Nephron (organoid): Measurements from ENCODE around the gene FAM240B.

ENCODE experiments used
- H3K27ac Mint-ChIP-seq, 3 experiments: 2 replicates each; pipeline ENCODE4 v1.8.0; 2020; ENCODE audit warnings: mixed read lengths in 3 of 3, mild to moderate bottlenecking in 2 of 3, moderate library complexity in 1 of 3
- H3K27me3 Mint-ChIP-seq: 2 replicates; pipeline ENCODE4 v1.8.0; 2021; ENCODE audit warnings: low read depth, mild to moderate bottlenecking, moderate library complexity, mixed read lengths
- H3K36me3 Mint-ChIP-seq: 2 replicates; pipeline ENCODE4 v1.8.0; 2020; ENCODE audit warnings: low read depth, mixed read lengths
- H3K4me1 Mint-ChIP-seq: 2 replicates; pipeline ENCODE4 v1.8.0; 2020; ENCODE audit warnings: mixed read lengths
- H3K4me3 Mint-ChIP-seq, 3 experiments: 2 replicates each; pipeline ENCODE4 v1.8.0; 2020; ENCODE audit warnings: mild to moderate bottlenecking in 3 of 3, mixed read lengths in 3 of 3, moderate library complexity in 2 of 3
- H3K9me3 Mint-ChIP-seq: 2 replicates; pipeline ENCODE4 v1.8.0; 2020; ENCODE audit warnings: mixed read lengths
- CTCF ChIP-seq, 3 experiments: fragments of 200-600 bp; sonication (generic); IDR thresholded peaks; one replicate each; pipeline ENCODE4 v1.5.0; 2021; ENCODE audit warnings: antibody characterized with exemption in 3 of 3; ENCODE audit not compliant: unreplicated experiment in 3 of 3

The FAM240B gene

GRCh38 chr9:38699337-38699736, 20.6 kb downstream of the FAM240B start:
- Mint-ChIP-seq H3K27ac (no peak overlapping the region), H3K4me1 (peaks cover 14% of the 10 kb centered on the region), H3K27me3 (no peaks in the 10 kb centered on the region), H3K9me3 (no peaks in the 10 kb centered on the region), H3K36me3 (no peaks in the 10 kb centered on the region), H3K4me3 (no peak overlapping the region)
- TF ChIP-seq CTCF (IDR thresholded peaks at IDR 0.05; ENCODE audit: unreplicated experiment in 3 of 3), result no peak

- H3K9me3 Mint-ChIP-seq, result no peaks in the 10 kb centered on the region
- H3K27ac Mint-ChIP-seq, result no peak overlapping the region
- peaks cover 4% of the 10 kb centered on the region for H3K27me3 Mint-ChIP-seq
- no peak overlapping the region for H3K4me3 Mint-ChIP-seq
- H3K36me3 Mint-ChIP-seq, result no peaks in the 10 kb centered on the region
- peaks cover 14% of the 10 kb centered on the region for H3K4me1 Mint-ChIP-seq
- no peak for TF ChIP-seq CTCF (IDR thresholded peaks at IDR 0.05; ENCODE audit: unreplicated experiment in 3 of 3)
Measured at GRCh38 chr9:38697776-38698300, 22.1 kb downstream of the FAM240B start.

GRCh38 chr9:38696999-38697398, 22.9 kb downstream of the FAM240B start:
- TF ChIP-seq CTCF (IDR thresholded peaks at IDR 0.05; ENCODE audit: unreplicated experiment in 3 of 3), result no peak

GRCh38 chr9:38694676-38695075, 25.3 kb downstream of the FAM240B start:
- TF ChIP-seq CTCF (IDR thresholded peaks at IDR 0.05; ENCODE audit: unreplicated experiment in 3 of 3), result no peak
- peaks cover 19% of the 10 kb centered on the region for H3K4me1 Mint-ChIP-seq
- no peaks in the 10 kb centered on the region for H3K36me3 Mint-ChIP-seq
- H3K4me3 Mint-ChIP-seq, result no peak overlapping the region
- no peaks in the 10 kb centered on the region for H3K9me3 Mint-ChIP-seq
- peaks cover 4% of the 10 kb centered on the region for H3K27me3 Mint-ChIP-seq
- no peak overlapping the region for H3K27ac Mint-ChIP-seq

More at GRCh38 chr9:38696999-38697398, 22.9 kb downstream of the FAM240B start:
- Mint-ChIP-seq H3K27me3 (peaks cover 4% of the 10 kb centered on the region), H3K36me3 (no peaks in the 10 kb centered on the region), H3K4me1 (peaks cover 11% of the 10 kb centered on the region), H3K9me3 (no peaks in the 10 kb centered on the region), H3K27ac (no peak overlapping the region), H3K4me3 (no peak overlapping the region)

- Mint-ChIP-seq H3K36me3 (no peaks in the 10 kb centered on the region), H3K27ac (no peak overlapping the region), H3K9me3 (no peaks in the 10 kb centered on the region), H3K27me3 (peaks cover 4% of the 10 kb centered on the region), H3K4me1 (peaks cover 18% of the 10 kb centered on the region), H3K4me3 (no peak overlapping the region)
- TF ChIP-seq CTCF (IDR thresholded peaks at IDR 0.05; ENCODE audit: unreplicated experiment in 3 of 3), result no peak
Measured at GRCh38 chr9:38692707-38693106, 27.2 kb downstream of the FAM240B start.

- Mint-ChIP-seq H3K9me3 (no peaks in the 10 kb centered on the region), H3K27ac (no peak overlapping the region), H3K4me3 (no peak overlapping the region), H3K27me3 (peaks cover 4% of the 10 kb centered on the region), H3K4me1 (peaks cover 34% of the 10 kb centered on the region), H3K36me3 (no peaks in the 10 kb centered on the region)
- no peak for TF ChIP-seq CTCF (IDR thresholded peaks at IDR 0.05; ENCODE audit: unreplicated experiment in 3 of 3)
Measured at GRCh38 chr9:38690574-38690973, 29.4 kb downstream of the FAM240B start.
